Chondrocyte (in vitro differentiated cells): ENCODE data around the gene PPP1R14B. TPM values are rescaled to one million over a fixed set of nuclear protein-coding genes. Genes with fewer than 3 reads are reported as not detected.
A peak's percentile ranks its signal among the peaks of the same experiment; 100 is the strongest.

ENCODE experiments used
- DNase-seq: peaks from one replicate; pipeline ENCODE4 v3.0.0; 2021; ENCODE audit warnings: mixed read lengths, low spot score
- H3K27ac Mint-ChIP-seq: one replicate; pipeline ENCODE4 v1.8.0; 2021; ENCODE audit warnings: mild to moderate bottlenecking, moderate library complexity, mixed read lengths; ENCODE audit not compliant: unreplicated experiment
- H3K27me3 Mint-ChIP-seq: 2 replicates; pipeline ENCODE4 v1.8.0; 2021; ENCODE audit warnings: low read depth, mixed read lengths
- H3K36me3 Mint-ChIP-seq: 2 replicates; pipeline ENCODE4 v1.8.0; 2021; ENCODE audit warnings: low read depth, mixed read lengths
- H3K4me1 Mint-ChIP-seq: 2 replicates; pipeline ENCODE4 v1.8.0; 2021; ENCODE audit warnings: low read depth, mild to moderate bottlenecking, mixed read lengths
- H3K4me3 Mint-ChIP-seq: one replicate; pipeline ENCODE4 v1.8.0; 2021; ENCODE audit warnings: mild to moderate bottlenecking, moderate library complexity, mixed read lengths; ENCODE audit not compliant: unreplicated experiment
- H3K9me3 Mint-ChIP-seq: 2 replicates; pipeline ENCODE4 v1.8.0; 2021; ENCODE audit warnings: low read depth, mixed read lengths
- total RNA-seq: library from RNA; stranded (reverse); gene quantifications from 3 replicates; pipeline ENCODE4 v1.2.1, GENCODE V29; 2021
- TF ChIP-seq, protein P1 (sequence below): fragments of 200-600 bp; sonication (generic); IDR thresholded peaks from 2 replicates; pipeline ENCODE4 v1.5.0; 2021; ENCODE audit warnings: antibody characterized with exemption, mild to moderate bottlenecking, moderate library complexity

Gene PPP1R14B
- total RNA-seq, 1 donor from 2014 or later, result 322 TPM

DNA sequence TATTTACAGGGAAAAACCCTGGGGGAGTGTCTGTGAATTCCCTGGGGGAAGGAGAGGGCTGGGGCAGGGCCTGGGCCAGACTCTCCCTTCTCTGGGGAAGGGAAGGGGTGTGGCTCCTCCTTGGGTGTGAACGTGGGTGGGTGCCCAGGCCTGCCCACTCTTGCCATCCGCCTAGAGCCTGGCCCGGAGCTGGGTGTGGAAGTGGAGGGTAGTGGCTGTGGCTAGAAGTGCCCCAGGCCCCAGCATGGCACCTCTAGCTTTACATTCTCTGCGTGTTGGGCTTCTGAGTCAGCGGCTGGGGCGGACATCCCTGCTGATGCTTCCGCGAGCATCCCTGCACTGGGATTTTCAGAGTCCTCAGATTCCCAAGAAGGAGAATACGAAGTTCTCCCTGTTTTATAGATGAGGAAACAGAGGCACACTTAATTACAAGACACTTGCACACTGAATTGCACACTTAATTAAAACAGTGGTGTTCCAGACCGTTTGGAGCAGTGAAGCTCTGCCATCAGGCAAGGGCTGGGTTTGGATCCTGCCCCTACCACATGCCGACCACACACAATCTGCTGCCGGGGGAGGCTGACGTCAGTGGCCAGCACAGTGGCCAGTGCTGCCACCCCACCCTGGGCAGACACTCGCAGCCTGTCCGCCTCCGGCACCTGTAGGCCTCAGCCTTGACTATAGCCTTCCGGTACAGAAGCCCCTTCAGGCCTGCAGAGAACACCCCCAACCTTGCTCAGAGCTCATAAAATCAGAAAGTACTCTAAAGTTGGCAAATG is 30.1 kb upstream of the PPP1R14B start:
- peak overlapping the region; percentile 85 for H3K27ac Mint-ChIP-seq
- no peak overlapping the region for H3K4me3 Mint-ChIP-seq
- peak; percentile 92 for DNase-seq
- H3K36me3 Mint-ChIP-seq, result peaks cover 11% of the 10 kb centered on the region
- TF ChIP-seq, protein P1, sequence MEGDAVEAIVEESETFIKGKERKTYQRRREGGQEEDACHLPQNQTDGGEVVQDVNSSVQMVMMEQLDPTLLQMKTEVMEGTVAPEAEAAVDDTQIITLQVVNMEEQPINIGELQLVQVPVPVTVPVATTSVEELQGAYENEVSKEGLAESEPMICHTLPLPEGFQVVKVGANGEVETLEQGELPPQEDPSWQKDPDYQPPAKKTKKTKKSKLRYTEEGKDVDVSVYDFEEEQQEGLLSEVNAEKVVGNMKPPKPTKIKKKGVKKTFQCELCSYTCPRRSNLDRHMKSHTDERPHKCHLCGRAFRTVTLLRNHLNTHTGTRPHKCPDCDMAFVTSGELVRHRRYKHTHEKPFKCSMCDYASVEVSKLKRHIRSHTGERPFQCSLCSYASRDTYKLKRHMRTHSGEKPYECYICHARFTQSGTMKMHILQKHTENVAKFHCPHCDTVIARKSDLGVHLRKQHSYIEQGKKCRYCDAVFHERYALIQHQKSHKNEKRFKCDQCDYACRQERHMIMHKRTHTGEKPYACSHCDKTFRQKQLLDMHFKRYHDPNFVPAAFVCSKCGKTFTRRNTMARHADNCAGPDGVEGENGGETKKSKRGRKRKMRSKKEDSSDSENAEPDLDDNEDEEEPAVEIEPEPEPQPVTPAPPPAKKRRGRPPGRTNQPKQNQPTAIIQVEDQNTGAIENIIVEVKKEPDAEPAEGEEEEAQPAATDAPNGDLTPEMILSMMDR, result no peak
- no peaks in the 10 kb centered on the region for H3K27me3 Mint-ChIP-seq
- H3K4me1 Mint-ChIP-seq, result peaks cover 17% of the 10 kb centered on the region
- no peaks in the 10 kb centered on the region for H3K9me3 Mint-ChIP-seq

DNA sequence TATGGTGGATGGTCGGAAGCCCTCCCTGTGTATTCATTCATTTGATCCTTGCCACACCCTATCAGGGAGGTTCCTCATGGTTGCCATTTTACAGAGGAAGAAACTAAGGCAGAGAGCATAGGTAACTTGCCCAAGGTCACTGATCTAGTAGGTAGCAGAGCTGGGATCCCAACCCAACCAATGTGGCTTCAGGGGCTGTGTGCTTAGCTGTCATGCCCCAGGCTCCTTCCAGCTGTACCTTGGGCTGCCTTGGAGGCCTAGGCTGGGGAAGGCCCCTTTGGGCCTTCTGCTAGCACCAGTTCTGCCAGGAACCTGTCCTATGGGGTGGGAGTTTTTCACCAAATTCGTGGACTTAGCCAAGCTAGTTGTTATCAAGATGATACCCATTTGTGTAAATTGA is 29.1 kb upstream of the PPP1R14B start:
- H3K27ac Mint-ChIP-seq, result no peak overlapping the region
- no peaks in the 10 kb centered on the region for H3K27me3 Mint-ChIP-seq
- peaks cover 6% of the 10 kb centered on the region for H3K36me3 Mint-ChIP-seq
- H3K4me1 Mint-ChIP-seq, result peaks cover 19% of the 10 kb centered on the region
- H3K9me3 Mint-ChIP-seq, result no peaks in the 10 kb centered on the region
- TF ChIP-seq, protein P1, result no peak
- no peak for DNase-seq
- no peak overlapping the region for H3K4me3 Mint-ChIP-seq

DNA sequence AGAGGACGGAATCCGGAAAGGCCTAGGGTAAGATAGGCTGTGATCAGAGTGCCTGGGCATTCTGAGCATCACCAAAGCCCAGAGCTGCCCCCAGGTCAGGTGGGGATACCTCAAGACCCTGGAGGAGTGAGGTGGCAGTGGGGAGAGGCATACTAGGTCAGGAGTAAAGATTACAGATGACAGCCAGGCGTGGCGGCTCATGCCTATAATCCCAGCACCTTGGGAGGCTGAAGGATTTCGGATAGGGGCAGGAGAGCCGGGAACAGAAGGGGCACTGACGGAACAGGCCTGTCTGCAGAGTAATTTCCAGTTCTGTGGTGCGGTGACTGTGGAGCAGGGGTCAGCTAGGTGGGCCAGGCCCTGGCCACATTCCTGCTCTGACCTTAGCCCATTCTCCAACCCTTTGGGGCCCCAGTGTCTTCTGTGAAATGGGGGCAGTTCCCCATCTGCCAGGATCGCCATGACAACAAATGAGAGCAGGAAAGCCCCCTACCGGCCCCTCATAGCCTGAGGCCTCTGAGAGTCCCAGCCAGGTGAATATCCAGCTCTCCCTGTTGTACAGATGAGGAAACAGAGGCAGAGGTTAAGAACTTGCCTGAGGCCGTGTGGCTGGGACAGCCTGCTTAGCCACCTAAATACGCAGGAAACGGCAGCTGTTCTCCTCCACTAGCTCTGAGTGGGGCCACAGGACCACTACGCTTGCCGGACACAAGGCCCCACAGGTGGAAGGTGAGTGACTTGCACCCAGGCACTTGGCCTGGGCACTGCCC is 28.5 kb upstream of the PPP1R14B start:
- H3K36me3 Mint-ChIP-seq, result peaks cover 6% of the 10 kb centered on the region
- peaks cover 19% of the 10 kb centered on the region for H3K4me1 Mint-ChIP-seq
- DNase-seq, result no peak
- TF ChIP-seq, protein P1, result no peak
- H3K4me3 Mint-ChIP-seq, result no peak overlapping the region
- H3K27me3 Mint-ChIP-seq, result no peaks in the 10 kb centered on the region
- no peaks in the 10 kb centered on the region for H3K9me3 Mint-ChIP-seq
- H3K27ac Mint-ChIP-seq, result no peak overlapping the region

DNA sequence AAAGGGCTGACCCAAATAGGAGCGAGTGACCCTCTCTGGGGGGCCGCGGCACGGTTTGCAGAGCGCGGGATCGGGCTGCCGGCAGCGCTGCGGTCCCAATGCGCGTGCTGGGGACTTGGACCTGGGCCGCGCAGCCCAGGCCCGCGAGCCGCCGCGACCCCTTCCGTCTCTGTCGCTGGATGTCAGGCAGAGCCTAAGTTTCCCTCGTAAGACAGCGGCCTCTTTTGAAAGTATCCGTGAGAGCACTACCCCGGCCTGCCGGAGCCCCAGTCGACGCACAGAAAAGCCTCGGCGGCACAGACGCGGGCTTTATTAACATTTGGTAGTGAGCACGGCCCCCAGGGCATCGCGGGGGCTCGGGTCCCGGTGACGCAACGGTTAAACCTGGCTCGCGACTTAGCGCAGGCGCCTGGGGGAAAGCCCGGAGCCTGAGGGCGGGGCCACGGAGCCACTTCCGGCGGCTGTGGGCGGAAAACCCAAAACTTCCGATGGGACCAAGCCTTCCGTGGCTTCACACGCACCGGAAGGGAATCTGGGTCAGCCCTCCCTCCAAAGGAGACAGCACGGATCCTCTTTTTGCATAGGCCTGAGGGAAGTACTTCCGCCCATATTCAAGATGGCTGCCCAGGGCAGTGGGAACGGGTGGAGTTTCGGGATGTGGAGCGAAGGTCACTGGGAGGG is 22.9 kb upstream of the PPP1R14B start:
- TF ChIP-seq, protein P1, result peak; percentile 66
- H3K36me3 Mint-ChIP-seq, result peaks cover 6% of the 10 kb centered on the region
- H3K27ac Mint-ChIP-seq, result peak overlapping the region; percentile 99
- no peaks in the 10 kb centered on the region for H3K27me3 Mint-ChIP-seq
- H3K4me1 Mint-ChIP-seq, result peaks cover 25% of the 10 kb centered on the region
- DNase-seq, result no peak
- peak overlapping the region; percentile 91 for H3K4me3 Mint-ChIP-seq
- no peaks in the 10 kb centered on the region for H3K9me3 Mint-ChIP-seq
